ENCODE data around the gene ZNF786.

The ZNF786 gene

DNA sequence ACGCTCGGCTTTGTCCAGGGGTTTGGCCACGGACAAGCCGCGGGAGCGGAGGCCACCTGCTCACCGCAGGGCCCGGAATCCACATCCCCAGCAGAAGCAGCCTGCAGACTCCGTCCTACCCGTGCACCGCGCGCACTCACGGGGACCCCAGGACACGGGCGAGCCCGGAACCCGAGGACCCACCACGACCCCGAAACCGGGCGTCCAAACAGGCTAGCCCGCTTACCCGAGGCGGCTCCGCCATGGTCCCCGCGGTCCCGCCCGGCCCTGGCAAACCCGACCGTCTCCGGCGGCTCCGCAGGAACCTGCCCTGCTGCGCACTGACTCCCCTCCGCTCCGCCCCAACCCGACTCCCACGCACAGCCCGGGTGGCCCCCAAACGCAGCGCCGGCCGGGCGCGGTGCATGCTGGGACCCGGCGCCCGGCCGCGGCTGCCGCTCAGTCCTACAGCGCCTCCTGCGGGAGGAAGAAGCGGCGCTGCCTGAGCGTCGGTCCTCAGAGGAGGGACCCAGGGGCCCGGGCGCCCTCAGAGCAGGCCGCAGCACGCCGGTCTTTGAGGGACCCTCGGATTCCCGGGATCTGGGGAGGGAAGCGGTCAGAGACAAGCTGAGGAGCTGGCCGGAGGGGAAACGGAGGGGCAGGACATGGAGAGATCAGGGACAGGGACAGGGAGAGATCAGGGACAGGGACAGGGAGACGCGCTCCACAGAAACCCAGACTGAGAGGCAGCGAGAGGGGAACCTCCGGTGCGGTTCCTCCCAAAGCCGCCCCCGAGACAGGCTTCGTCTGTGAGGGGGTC lies at the start of gene ZNF786:
Gene ZNF786, minus strand, starts transcription at position 322 of the 799 bp plus-strand sequence. Its CDS starts 78 bp downstream, at position 244.
- DNase-seq (ENCODE audit: extremely low read depth, low read depth): peak; percentile 53
- peak within 1 kb of the TSS; percentile 80 for H3K4me3 ChIP-seq (replicated peaks; ENCODE audit: low read depth, low read length)
- TF ChIP-seq CTCF (IDR thresholded peaks at IDR 0.05; ENCODE audit: low read depth, low read length, missing control alignments): peak; percentile 93

DNA sequence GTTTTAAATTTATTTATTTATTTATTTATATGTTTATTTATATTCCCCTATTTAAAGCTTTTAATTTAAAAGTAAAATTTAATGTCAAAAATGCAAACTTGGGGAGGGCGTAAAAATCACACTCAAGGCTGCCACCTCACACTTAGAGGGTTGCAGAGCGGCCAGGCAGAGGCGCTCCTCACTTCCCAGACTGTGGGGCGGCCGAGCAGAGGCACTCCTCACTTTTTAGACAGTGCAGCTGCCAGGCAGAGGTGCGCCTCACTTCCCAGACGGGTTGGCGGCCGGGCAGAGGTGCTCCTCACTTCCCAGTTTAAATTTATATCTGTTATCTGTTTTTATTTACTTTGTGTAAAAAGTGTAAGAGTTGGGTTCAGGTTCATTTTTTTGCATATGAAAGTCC lies 45.6 kb upstream of the ZNF786 start:
- no peak overlapping the region for H3K4me3 ChIP-seq (replicated peaks; ENCODE audit: low read depth, low read length)
- no peak for DNase-seq (ENCODE audit: extremely low read depth, low read depth)
- TF ChIP-seq CTCF (IDR thresholded peaks at IDR 0.05; ENCODE audit: low read depth, low read length, missing control alignments): no peak

- H3K4me3 ChIP-seq (replicated peaks; ENCODE audit: low read depth, low read length): no peak overlapping the region
- no peak for DNase-seq (ENCODE audit: extremely low read depth, low read depth)
- TF ChIP-seq CTCF (IDR thresholded peaks at IDR 0.05; ENCODE audit: low read depth, low read length, missing control alignments): no peak
Measured at GRCh38 chr7:149133028-149133710, 42.7 kb upstream of the ZNF786 start.

DNA sequence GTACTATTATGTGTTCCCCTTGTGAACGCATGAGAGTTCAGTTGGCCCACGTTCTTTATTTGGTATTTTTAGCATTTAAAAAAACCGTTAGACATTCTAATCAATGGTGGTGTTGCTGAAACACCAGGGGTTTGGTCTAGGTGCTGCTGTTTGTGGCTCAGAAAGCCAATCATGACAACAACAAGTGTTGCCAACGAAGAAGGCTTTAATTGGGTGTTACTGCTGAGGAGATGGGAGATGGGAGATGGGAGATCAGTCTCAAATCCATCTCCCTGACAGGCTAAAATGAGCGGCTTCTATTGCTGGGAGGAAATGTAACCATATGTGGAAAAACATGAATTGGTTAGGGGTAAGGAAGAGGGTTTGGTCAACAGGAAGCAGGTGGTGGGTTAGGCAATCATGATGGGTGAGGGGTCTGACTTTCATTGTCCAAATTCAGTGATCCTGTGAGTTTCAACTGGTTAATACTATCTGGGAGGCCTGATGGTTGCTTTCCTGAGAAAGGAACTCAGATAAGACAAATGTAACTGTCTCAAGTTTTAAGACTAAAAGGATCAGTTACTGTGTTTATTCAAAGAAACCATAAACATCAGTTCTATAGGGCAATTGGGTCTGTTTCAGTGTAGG lies 40.2 kb upstream of the ZNF786 start:
- no peak for TF ChIP-seq CTCF (IDR thresholded peaks at IDR 0.05; ENCODE audit: low read depth, low read length, missing control alignments)
- no peak for DNase-seq (ENCODE audit: extremely low read depth, low read depth)
- H3K4me3 ChIP-seq (replicated peaks; ENCODE audit: low read depth, low read length): no peak overlapping the region

DNA sequence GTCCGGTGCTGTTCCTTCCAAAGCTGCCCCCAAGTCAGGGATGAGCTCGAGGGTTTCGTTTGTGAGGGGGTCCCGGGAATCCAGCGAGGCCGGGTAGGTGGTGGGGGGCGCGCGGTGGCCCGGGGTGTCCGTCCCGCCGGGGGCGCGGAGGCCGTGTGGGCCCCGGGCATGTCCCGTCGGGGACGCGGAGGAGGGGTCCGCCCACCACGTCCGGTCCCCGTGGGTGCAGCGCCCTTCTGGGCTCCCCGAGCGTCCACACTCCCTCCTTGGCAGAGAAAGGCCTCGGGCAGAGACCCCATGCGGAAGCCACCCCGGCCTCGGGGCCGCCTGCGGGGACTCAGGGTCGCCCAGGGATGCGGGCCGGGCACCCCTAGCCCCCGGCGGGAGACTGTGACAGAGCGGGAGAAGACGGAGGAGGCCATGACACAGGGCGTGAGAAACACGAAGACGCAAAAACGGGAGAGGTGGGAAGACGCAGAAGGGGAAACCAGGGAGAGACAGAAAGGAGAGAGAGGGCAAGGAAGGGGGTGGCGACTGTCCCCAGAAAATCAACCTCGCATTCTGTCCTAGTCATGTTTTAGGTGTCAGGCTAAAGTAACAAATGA lies 36.2 kb upstream of the ZNF786 start:
- no peak for TF ChIP-seq CTCF (IDR thresholded peaks at IDR 0.05; ENCODE audit: low read depth, low read length, missing control alignments)
- no peak for DNase-seq (ENCODE audit: extremely low read depth, low read depth)
- peak overlapping the region; percentile 97 for H3K4me3 ChIP-seq (replicated peaks; ENCODE audit: low read depth, low read length)

- peak; percentile 99 for TF ChIP-seq CTCF (IDR thresholded peaks at IDR 0.05; ENCODE audit: low read depth, low read length, missing control alignments)
- H3K4me3 ChIP-seq (replicated peaks; ENCODE audit: low read depth, low read length): peak within 1 kb of the TSS; percentile 97
- DNase-seq (ENCODE audit: extremely low read depth, low read depth): peak; percentile 52
Measured at GRCh38 chr7:149125863-149126661, 35.5 kb upstream of the ZNF786 start, which contains the start of gene ZNF425. Gene ZNF425 (minus strand): TSS chr7:149126324. CDS start chr7:149126213, 111 bp downstream.
